Activated CD4-positive, alpha-beta T cell treated with anti-CD3 and anti-CD28 coated beads, Interleukin-10, Interleukin-2, amounts not matched to agents 100 ng/mL and 50 ng/mL, durations not matched to agents 16 hours and 8 hours (primary cell): ENCODE data around the gene TMEFF1.
A peak's percentile ranks its signal among the peaks of the same experiment; 100 is the strongest.
"Not testable (repeated sequence)": the region's sequence is repeated elsewhere in the genome, so short reads cannot be mapped to it uniquely, and the experiment has no call there.

Source experiments
- DNase-seq: peaks from one replicate; pipeline ENCODE4 v3.0.0-alpha.2; 2020

Gene TMEFF1

DNA sequence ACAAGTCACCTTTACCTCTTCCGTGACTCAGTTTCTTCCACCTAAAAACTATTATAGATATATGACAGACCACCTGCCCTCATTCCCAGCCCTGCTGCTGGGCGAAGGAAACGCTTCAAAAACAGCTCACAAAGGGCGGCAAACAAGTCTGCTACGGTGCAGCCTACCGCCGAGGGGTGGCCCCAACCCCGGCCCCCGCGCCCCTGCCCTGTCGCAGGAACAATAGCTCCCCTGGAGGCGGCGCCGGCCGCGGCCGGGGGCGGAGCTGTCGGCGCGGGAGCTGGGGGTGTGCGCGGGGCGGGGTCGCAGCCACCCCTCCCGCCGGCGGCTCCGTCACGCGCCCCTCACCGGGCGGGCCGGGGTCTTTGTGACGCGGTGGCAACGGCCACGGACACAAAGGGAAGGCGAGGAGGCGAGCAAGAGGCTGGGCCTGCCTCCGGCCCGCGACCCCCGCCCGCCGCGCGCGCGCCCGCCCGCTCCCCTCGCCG lies at the start of gene TMEFF1:
TMEFF1 (plus strand) TSS at position 362 of the 488 bp plus-strand sequence. CDS start 396 bp downstream, outside the sequence.
- DNase-seq: peak; percentile 52

GRCh38 chr9:100425758-100426157 lies 47.2 kb upstream of the TMEFF1 start:
- DNase-seq: no peak

DNA sequence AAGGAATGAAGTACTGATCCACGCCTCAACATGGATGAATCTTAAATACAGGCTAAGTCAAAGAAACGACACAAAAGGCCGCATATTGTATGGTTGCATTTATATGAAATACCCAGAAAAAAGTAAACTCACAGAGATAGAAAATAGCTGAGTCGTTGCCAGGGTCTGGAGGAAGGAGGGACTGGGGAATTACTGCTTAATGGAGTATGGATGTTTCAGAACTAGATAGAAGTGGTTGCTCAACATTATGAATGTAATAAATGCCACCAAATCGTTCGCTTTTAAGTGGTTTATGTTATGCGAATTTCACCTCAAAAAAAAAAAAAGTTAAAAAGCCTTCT lies 46.8 kb upstream of the TMEFF1 start:
- DNase-seq: no peak

DNA sequence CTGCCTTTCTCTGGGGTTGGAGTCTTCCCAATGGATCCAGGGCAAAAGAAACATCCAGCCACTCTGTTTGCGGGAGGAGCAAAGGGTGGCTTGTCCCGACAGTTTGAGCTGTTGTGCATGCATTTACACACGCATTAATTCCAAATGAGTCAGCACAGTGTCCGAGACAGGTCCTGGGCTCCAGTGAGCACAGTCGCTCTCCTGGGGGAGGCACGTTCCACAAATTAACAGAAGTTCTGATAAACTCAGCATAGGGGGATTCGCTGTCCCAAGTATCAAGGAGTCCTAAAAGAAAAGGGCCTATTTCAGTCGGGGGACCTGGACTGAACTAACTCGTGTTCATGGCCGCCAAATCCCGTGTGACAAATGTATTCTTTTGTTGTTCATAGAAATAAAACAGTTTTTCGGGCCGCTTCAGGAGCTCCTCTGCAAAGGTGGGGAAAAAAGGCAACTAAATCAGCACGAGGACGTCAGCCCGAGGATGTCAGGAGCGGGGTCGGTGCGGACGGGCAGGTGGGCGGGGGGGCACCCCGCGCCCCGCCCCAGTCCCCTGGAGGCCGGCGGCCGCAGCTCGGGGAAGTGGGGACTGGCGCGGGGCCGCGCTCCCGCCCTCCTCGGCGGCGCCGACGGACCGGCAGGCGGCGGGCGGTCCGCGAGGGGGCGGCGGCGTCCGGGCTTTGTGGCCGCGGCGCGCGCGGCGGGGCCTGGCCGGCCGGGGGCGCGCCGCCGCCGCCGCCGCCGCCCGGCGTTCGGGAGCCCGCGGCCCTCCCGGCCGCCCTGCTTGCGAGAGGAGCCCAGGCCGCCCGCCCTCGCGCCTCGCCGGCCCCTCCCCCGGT lies 46.2 kb upstream of the TMEFF1 start, which contains the start of gene MSANTD3:
MSANTD3 (plus strand) TSS at position 614 of the 836 bp plus-strand sequence. CDS start 14,796 bp downstream, outside the sequence.
- peak; percentile 57 for DNase-seq

- DNase-seq: peak; percentile 24
Observed at GRCh38 chr9:100427366-100428263, 45.3 kb upstream of the TMEFF1 start.

GRCh38 chr9:100428871-100429654 lies 43.9 kb upstream of the TMEFF1 start:
- DNase-seq: no peak

GRCh38 chr9:100430286-100430940 lies 42.5 kb upstream of the TMEFF1 start:
- no peak for DNase-seq

DNA sequence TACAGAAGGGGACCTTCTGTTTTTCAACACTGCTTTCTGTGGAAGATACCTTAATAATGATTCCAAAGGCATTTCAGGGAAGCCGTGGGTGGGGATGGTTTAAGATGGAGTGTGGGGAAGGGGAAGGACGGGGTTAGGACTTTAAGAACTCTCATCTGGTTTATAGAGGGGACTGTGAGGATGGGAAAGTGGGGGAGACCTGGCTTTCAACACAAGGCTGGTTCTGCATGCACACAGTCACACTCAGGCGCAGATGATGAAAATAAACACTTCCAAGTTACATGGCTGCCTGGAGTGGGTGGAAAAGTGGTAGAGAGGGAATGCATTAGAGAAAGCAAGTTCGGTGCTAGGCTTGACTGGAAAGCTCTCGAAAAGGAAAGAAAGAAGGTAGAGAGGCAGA lies 41.1 kb upstream of the TMEFF1 start:
- no peak for DNase-seq

- no peak for DNase-seq
Observed at GRCh38 chr9:100432736-100433135, 40.2 kb upstream of the TMEFF1 start.

- no peak for DNase-seq
Observed at GRCh38 chr9:100436571-100436970, 36.4 kb upstream of the TMEFF1 start.

DNA sequence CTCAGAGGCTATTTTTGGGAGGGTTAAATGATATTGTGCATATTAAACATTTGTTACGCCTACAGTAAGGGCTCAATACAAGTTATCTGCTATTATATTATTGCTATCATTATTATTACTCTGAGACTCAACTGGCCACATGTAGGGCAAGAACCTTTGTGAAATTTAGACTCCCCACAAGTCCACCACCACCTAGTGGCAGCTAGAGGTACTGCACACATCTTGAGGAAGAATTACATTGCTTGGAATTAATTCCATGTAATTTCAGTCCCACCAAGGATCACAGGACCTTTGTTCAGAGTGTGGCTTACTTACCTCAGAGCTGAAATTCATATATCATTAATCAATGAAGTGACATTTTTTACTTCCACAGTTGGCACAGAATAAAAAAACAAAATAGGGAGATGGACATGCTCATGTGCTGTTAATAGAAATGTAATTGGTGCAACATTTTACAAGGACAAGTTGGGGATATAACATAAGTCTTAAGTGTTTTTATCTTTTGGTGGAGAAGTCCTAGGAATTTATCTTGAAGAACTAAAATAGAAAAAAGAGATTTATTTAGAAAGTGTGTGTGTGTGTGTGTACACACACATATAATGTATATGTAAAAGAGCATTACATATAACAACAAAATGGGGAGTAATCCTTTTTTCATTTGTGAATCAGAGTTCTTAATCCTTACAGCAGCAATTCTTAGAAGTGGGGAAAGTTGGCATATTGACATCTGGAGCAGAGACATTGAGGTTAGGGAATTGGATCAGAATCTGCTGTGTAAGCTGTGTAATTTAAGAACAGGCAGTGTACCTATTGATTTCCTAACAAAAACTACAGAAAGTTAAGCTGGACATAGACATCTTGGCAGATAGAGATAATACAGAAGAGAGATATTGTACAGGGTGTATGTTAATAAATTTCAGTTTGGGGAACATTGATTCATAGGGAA lies 34.8 kb upstream of the TMEFF1 start:
- DNase-seq: peak; percentile 70

DNA sequence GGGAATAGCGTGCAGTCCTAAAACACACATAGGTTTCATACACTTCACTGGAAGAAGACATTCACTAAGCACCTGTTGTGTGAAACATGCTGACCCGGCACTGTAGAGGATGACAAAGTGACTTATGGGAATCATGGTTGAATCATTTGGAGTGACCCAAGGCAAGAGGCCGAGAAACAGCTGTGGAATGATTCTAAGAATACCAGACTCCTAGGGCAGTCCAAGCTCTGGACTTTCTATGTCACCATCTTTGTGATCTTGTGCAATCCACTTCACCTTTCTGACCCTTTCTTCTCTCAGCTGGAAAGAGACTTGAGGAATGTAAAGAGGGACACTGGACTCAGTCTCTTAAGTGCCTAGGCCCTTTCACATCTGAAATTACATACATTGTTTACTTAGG lies 32.9 kb upstream of the TMEFF1 start:
- no peak for DNase-seq

DNA sequence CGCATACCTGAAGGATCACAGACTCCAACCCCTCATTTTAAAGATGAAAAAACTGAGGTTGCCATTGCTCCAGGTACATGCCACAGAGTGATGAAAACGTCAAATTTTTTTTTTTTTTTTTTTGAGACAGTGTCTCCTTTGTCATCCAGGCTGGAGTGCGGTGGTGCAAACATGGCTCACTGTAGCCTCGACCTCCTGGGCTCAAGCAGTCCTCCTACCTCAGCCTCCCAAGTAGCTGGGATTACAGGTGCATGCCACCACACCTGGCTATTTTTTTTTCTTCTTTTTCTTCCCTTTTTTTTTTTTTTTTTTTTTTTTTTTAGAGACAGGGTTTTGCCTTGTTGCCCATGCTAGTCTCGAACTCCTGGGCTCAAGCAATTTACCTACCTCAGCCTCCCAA lies 32.5 kb upstream of the TMEFF1 start:
- DNase-seq: not testable (repeated sequence)

- DNase-seq: no peak
Observed at GRCh38 chr9:100441911-100442361, 31.0 kb upstream of the TMEFF1 start.

DNA sequence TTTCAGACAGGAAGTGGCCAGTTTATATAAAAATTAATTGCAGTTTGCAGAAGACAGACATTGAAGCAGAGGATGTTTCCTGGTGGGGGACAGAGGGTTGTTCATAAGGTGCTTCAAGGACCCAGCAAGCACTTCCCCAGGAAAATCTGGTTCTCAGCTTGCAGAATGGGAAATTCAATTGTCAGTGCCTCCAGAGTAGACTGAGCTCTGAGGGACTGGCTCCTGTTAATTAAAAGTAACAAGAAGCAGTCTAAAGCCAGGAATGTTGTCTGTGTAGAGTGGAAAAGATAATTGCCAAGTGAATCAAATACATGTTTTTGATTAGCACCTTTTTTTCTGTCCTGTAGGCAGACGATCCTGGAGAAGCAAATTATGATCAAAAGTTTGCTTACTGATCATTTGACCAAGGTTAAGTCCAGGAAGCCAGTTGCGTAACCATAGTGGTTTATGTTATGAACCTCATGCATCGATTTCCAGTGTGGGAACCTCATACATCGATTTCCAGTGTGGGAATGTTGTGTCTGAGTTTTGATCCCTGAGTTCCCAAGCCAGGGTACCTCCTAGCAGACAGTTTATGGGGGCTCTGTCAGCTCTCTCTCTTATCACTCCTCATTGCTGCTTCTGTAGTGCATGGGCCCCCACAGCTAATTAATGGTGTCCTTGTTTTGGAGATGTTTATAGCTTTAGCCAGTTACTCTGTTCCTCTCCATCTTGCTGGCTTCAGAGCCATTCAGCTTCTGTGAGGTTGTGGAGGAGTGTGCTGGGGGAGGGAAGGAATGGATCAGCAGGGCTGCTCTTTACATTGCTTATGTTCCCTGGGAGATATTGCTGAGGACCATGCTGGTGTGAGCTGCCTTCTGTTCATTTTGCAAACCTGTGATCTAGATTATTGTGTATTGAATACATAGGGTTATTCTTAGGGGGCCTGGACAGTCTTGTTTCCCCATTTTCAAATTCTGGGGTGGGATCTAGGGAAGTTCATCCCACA lies 28.9 kb upstream of the TMEFF1 start:
- no peak for DNase-seq

- DNase-seq: no peak
Observed at GRCh38 chr9:100445161-100445902, 27.6 kb upstream of the TMEFF1 start.

DNA sequence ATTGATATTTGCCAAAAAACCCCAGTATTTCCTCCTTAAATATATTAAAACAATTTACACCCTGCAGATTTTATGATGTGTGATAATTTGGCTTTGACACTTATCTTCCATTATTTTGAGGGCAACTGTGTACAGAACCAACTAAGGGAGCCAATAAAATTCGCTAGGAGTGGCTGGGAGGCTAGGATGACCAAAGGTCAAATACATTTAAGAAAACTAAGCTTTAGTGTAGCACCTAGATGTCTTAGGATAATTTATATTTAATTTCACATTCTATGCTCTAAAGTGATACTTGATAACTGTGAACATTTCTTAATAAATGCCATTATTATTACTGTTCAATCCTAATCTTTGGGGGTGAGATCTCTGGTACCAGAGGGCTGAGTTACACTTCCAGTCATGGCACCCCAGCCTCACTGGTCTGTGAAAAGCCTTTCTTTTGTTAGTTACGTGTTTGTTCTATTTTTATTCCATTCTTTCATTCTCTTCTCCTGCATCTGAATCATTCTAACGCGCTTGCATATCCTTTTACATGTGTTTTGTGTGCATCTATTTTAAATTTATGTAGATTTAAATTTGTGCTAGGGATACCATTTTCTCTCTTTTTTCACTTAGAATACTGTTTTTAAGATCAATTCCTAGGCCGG lies 26.9 kb upstream of the TMEFF1 start:
- no peak for DNase-seq

DNA sequence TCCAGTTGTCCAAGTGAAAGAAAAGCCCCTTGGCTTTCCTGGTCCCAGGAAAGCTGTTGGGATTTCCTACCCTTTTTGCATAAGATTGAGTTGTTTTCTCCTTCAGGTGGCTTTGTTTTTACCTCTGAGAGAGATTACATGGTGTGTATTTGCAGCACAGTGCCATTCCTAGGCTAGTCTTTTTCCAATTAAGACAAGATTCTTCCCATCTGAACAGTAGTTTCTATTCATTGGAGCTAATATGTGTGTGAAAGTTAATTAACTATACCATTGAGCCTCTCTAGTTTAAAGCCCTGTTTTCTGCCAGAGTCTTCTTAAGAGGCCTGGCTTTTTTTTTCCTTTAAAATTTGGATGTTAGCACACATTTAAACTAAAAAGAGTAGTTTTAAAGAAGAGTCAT lies 25.9 kb upstream of the TMEFF1 start:
- no peak for DNase-seq
